Astrocyte (in vitro differentiated cells and primary cell): ENCODE results near the gene TMEM9. TPM values are rescaled to one million over a fixed set of nuclear protein-coding genes. Genes with fewer than 3 reads are reported as not detected.

Experiments used
- DNase-seq: peaks from one replicate; pipeline ENCODE4 v3.0.0-alpha.2; 2010; ENCODE audit warnings: low read depth
- FAIRE-seq: peaks from 2 replicates; lab custom pipeline; 2011; peaks lifted over from hg19 to GRCh38; lab: Jason Lieb, UNC
- H2AFZ ChIP-seq: 2 replicates; pipeline ENCODE4 v1.6.0; 2012; ENCODE audit warnings: low read depth, low read length, inconsistent platforms
- H3K27ac ChIP-seq: 2 replicates; pipeline ENCODE4 v1.5.1; 2011; ENCODE audit warnings: low read depth, low read length, inconsistent platforms
- H3K27me3 ChIP-seq: 2 replicates; pipeline ENCODE4 v1.6.0; 2011; ENCODE audit warnings: low read length, inconsistent platforms; ENCODE audit not compliant: insufficient read depth
- H3K36me3 ChIP-seq: 2 replicates; pipeline ENCODE4 v1.5.1; 2011; ENCODE audit warnings: low read length, inconsistent platforms; ENCODE audit not compliant: insufficient read depth
- H3K4me1 ChIP-seq: 2 replicates; pipeline ENCODE4 v1.5.1; 2011; ENCODE audit warnings: low read length, inconsistent platforms; ENCODE audit not compliant: insufficient read depth
- H3K4me2 ChIP-seq: 2 replicates; pipeline ENCODE4 v1.6.0; 2012; ENCODE audit warnings: low read length, inconsistent platforms
- H3K4me3 ChIP-seq: 2 replicates; pipeline ENCODE4 v1.5.1; 2011; ENCODE audit warnings: low read depth, mild to moderate bottlenecking, low read length, inconsistent platforms; ENCODE audit not compliant: insufficient read depth
- H3K79me2 ChIP-seq: 2 replicates; pipeline ENCODE4 v1.6.0; 2012; ENCODE audit warnings: mild to moderate bottlenecking, low read length, inconsistent platforms; ENCODE audit not compliant: insufficient read depth
- H3K9ac ChIP-seq: 2 replicates; pipeline ENCODE4 v1.6.0; 2012; ENCODE audit warnings: mild to moderate bottlenecking, low read length, inconsistent platforms
- H3K9me3 ChIP-seq: 2 replicates; pipeline ENCODE4 v1.5.1; 2012; ENCODE audit warnings: low read depth, mild to moderate bottlenecking, low read length, inconsistent platforms; ENCODE audit not compliant: insufficient read depth
- H4K20me1 ChIP-seq: 2 replicates; pipeline ENCODE4 v1.6.0; 2012; ENCODE audit warnings: low read length, inconsistent platforms; ENCODE audit not compliant: insufficient read depth
- H3K27ac Mint-ChIP-seq: one replicate; pipeline ENCODE4 v1.8.0; 2021; ENCODE audit warnings: mild to moderate bottlenecking, mixed read lengths; ENCODE audit not compliant: unreplicated experiment
- H3K27me3 Mint-ChIP-seq: one replicate; pipeline ENCODE4 v1.8.0; 2021; ENCODE audit warnings: low read depth, mixed read lengths; ENCODE audit not compliant: unreplicated experiment
- H3K36me3 Mint-ChIP-seq: one replicate; pipeline ENCODE4 v1.8.0; 2021; ENCODE audit warnings: low read depth, mixed read lengths; ENCODE audit not compliant: unreplicated experiment
- H3K4me1 Mint-ChIP-seq: one replicate; pipeline ENCODE4 v1.8.0; 2021; ENCODE audit warnings: low read depth, mixed read lengths; ENCODE audit not compliant: unreplicated experiment
- H3K4me3 Mint-ChIP-seq: one replicate; pipeline ENCODE4 v1.8.0; 2021; ENCODE audit warnings: mild to moderate bottlenecking, moderate library complexity, mixed read lengths; ENCODE audit not compliant: unreplicated experiment
- H3K9me3 Mint-ChIP-seq: one replicate; pipeline ENCODE4 v1.8.0; 2021; ENCODE audit warnings: mild to moderate bottlenecking, mixed read lengths; ENCODE audit not compliant: unreplicated experiment
- CTCF ChIP-seq: IDR thresholded peaks from 2 replicates; pipeline ENCODE4 v1.5.1; 2011; ENCODE audit warnings: low read depth, mild to moderate bottlenecking, inconsistent platforms, low read length, moderate library complexity; ENCODE audit not compliant: insufficient read depth
- EZH2 ChIP-seq: IDR thresholded peaks from 2 replicates; pipeline ENCODE4 v1.6.1; 2012; ENCODE audit warnings: mild to moderate bottlenecking, low read length, inconsistent platforms; ENCODE audit not compliant: insufficient read depth
- total RNA-seq: library from RNA; stranded (reverse); gene quantifications from 2 replicates; pipeline ENCODE4 v1.2.1, GENCODE V29; 2021

TMEM9 gene
- total RNA-seq, 1 donor from 2014 or later, result 88.1 TPM

DNA sequence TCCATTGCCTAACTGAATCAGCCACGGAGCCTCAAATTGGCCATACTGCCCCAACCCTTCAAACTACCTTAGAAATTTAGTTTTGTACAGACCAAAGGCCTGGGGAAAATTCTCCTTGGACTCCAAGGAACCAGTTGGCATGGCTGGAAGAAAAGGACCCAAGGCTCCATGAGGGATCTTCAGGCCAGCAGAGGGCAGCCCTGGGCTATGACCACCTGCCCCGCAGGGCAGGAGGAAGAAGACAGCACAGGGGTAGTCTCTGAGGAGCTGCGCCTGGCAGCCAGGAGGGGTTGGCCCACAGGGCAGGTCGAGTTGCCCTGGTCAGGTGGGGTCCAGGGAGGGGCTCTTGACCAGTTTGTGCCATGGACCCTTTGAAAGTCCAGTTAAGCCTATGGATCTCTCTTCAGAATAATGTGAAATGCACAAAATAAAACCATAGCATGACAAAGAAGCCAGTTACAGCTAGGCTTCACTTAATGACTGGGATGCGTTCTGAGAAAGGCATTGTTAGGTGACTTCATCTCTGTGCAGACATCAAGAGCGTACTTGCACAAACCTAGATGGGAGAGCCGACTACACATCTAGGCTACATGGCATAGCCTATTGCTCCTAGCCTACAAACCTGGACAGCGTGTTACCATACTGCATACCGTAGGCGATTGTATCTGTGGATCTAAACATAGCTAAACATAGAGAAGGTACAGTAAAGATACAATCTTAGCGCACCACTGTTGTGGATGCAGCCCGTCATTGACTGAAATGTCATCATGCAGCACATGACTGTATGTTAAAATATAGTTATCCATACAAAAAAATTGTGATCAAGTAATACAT, 68.2 kb downstream of the TMEM9 start:
- Mint-ChIP-seq H3K9me3 (peaks cover 2% of the 10 kb centered on the region), H3K36me3 (peaks cover 1% of the 10 kb centered on the region), H3K27ac (no peak overlapping the region), H3K4me3 (no peak overlapping the region), H3K4me1 (no peaks in the 10 kb centered on the region), H3K27me3 (peaks cover 27% of the 10 kb centered on the region)
- H3K79me2 ChIP-seq, result no peaks in the 10 kb centered on the region
- H3K9ac ChIP-seq, result no peak overlapping the region
- TF ChIP-seq EZH2 (no peak), CTCF (peak; percentile 22)
- DNase-seq (no peak), FAIRE-seq (no peak)
- no peaks in the 10 kb centered on the region for H4K20me1 ChIP-seq
- H3K27me3 ChIP-seq, result peaks cover 10% of the 10 kb centered on the region
- no peak overlapping the region for H3K4me2 ChIP-seq
- H2AFZ ChIP-seq, result no peak overlapping the region
- H3K27ac ChIP-seq, result no peak overlapping the region
- no peak overlapping the region for H3K4me3 ChIP-seq
- no peaks in the 10 kb centered on the region for H3K36me3 ChIP-seq
- no peaks in the 10 kb centered on the region for H3K9me3 ChIP-seq
- no peaks in the 10 kb centered on the region for H3K4me1 ChIP-seq

Other genes starting within 250 kb of the TMEM9 start
- 4.7 and 5.6 TPM in 2 replicates for gene KIF21B, start 130.8 kb downstream of the TMEM9 start, total RNA-seq
- not detected in 2 replicates for gene CACNA1S, start 42.0 kb downstream of the TMEM9 start, total RNA-seq
- not detected in 2 replicates for gene ASCL5, start 27.3 kb downstream of the TMEM9 start, total RNA-seq
- 0.02 TPM in 1 of 2 replicates, not detected in the other for gene IGFN1, start 36.4 kb upstream of the TMEM9 start, total RNA-seq
- gene PKP1, start 129.0 kb upstream of the TMEM9 start, total RNA-seq, result 0.07 and 0.22 TPM in 2 replicates
- 2.2 and 6.1 TPM in 2 replicates for gene TNNT2, start 223.2 kb upstream of the TMEM9 start, total RNA-seq
- 0.29 and 1.2 TPM in 2 replicates for gene LAD1, start 244.8 kb upstream of the TMEM9 start, total RNA-seq